ENCODE data around the gene GSK3B. TPM values are rescaled to one million over a fixed set of nuclear protein-coding genes. Genes with fewer than 3 reads are reported as not detected.

GSK3B gene
- polyA plus RNA-seq, 1 experiment = 43.4 TPM

GRCh38 chr3:120113128-120114116 is 19.2 kb upstream of the GSK3B start:
- DNase-seq (ENCODE audit: low read depth, low spot score) = peak; percentile 32
- Histone ChIP-seq H3K27ac (ENCODE audit: low read depth, low read length) (no peak overlapping the region), H3K27me3 (ENCODE audit: control insufficient read depth, insufficient read depth, low read length) (no peaks in the 10 kb centered on the region), H3K9me3 (ENCODE audit: control insufficient read depth, insufficient read depth, low read length) (no peaks in the 10 kb centered on the region), H3K4me3 (ENCODE audit: low read depth, low read length) (no peak overlapping the region)
- ChIA-PET CTCF (no interaction called here), POLR2A (interaction anchor here (0.6 to 2.6 kb wide), 2 partner anchors 18 to 94 kb away, joined by 7 to 10 read pairs; no protein-coding TSS in a partner anchor)
- TF ChIP-seq, protein P1, sequence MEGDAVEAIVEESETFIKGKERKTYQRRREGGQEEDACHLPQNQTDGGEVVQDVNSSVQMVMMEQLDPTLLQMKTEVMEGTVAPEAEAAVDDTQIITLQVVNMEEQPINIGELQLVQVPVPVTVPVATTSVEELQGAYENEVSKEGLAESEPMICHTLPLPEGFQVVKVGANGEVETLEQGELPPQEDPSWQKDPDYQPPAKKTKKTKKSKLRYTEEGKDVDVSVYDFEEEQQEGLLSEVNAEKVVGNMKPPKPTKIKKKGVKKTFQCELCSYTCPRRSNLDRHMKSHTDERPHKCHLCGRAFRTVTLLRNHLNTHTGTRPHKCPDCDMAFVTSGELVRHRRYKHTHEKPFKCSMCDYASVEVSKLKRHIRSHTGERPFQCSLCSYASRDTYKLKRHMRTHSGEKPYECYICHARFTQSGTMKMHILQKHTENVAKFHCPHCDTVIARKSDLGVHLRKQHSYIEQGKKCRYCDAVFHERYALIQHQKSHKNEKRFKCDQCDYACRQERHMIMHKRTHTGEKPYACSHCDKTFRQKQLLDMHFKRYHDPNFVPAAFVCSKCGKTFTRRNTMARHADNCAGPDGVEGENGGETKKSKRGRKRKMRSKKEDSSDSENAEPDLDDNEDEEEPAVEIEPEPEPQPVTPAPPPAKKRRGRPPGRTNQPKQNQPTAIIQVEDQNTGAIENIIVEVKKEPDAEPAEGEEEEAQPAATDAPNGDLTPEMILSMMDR (IDR thresholded peaks at IDR 0.05; ENCODE audit: low read depth, low read length) = no peak

GRCh38 chr3:120111898-120112297 is 17.7 kb upstream of the GSK3B start:
- DNase-seq (ENCODE audit: low read depth, low spot score) = no peak
- CTCF ChIA-PET = interaction anchor here (0.6 kb wide), 1 partner anchor 435 kb away, joined by 3 read pairs; the partner anchor contains the start of gene COX17
- POLR2A ChIA-PET = no interaction called here
- TF ChIP-seq, protein P1 (IDR thresholded peaks at IDR 0.05; ENCODE audit: low read depth, low read length) = no peak
- no peaks in the 10 kb centered on the region for H3K9me3 ChIP-seq (ENCODE audit: control insufficient read depth, insufficient read depth, low read length)
- H3K27me3 ChIP-seq (ENCODE audit: control insufficient read depth, insufficient read depth, low read length) = no peaks in the 10 kb centered on the region
- no peak overlapping the region for H3K4me3 ChIP-seq (ENCODE audit: low read depth, low read length)
- no peak overlapping the region for H3K27ac ChIP-seq (ENCODE audit: low read depth, low read length)

- H3K9me3 ChIP-seq (ENCODE audit: control insufficient read depth, insufficient read depth, low read length) = no peaks in the 10 kb centered on the region
- no peaks in the 10 kb centered on the region for H3K27me3 ChIP-seq (ENCODE audit: control insufficient read depth, insufficient read depth, low read length)
- no peak overlapping the region for H3K27ac ChIP-seq (ENCODE audit: low read depth, low read length)
- ChIA-PET POLR2A (no interaction called here), CTCF (no interaction called here)
- TF ChIP-seq, protein P1 (IDR thresholded peaks at IDR 0.05; ENCODE audit: low read depth, low read length) = no peak
- no peak for DNase-seq (ENCODE audit: low read depth, low spot score)
- no peak overlapping the region for H3K4me3 ChIP-seq (ENCODE audit: low read depth, low read length)
Measured at GRCh38 chr3:120103276-120103675, 9.0 kb upstream of the GSK3B start.

DNA sequence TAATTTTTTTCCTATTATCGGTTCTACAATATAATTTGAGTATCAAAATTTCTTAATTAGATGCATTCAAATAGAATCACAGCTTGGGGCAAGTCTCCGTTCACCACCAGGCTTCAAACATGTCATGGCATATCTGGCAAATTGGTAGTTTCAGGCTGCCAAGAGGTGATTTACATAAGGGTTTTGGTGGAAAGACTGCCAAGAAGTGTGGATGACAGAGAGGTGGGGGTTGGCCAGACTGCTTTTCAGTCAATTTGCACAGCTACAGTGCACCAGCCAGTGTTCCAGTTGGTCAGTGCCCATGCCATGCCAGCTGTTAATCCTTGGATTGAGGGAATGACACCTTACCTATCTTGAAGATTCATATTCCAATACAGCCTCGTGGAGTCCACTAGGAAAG is 8.4 kb upstream of the GSK3B start:
- TF ChIP-seq, protein P1 (IDR thresholded peaks at IDR 0.05; ENCODE audit: low read depth, low read length) = no peak
- Histone ChIP-seq H3K27ac (ENCODE audit: low read depth, low read length) (no peak overlapping the region), H3K9me3 (ENCODE audit: control insufficient read depth, insufficient read depth, low read length) (no peaks in the 10 kb centered on the region), H3K27me3 (ENCODE audit: control insufficient read depth, insufficient read depth, low read length) (no peaks in the 10 kb centered on the region), H3K4me3 (ENCODE audit: low read depth, low read length) (no peak overlapping the region)
- POLR2A ChIA-PET = no interaction called here
- CTCF ChIA-PET = no interaction called here
- DNase-seq (ENCODE audit: low read depth, low spot score) = no peak

DNA sequence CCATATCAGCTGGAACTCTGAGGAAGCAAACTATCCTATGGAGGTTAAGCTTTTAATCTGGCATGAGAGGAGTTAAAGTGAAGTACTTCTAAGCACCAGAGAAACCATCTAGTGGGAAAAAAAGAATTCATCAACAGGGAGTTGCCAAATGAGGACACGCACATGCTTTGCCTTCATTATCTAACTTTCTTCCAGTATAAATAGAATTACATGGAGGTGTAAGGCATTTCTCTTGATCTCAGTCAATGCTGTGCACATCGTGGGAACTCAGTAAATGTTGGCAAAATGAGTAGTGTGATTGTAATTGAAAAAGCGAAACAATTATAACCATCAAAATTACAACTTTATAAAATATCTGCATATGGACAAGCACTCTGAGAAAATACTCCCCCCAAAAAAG is 8.0 kb upstream of the GSK3B start:
- CTCF ChIA-PET = no interaction called here
- POLR2A ChIA-PET = no interaction called here
- Histone ChIP-seq H3K4me3 (ENCODE audit: low read depth, low read length) (no peak overlapping the region), H3K27me3 (ENCODE audit: control insufficient read depth, insufficient read depth, low read length) (no peaks in the 10 kb centered on the region), H3K9me3 (ENCODE audit: control insufficient read depth, insufficient read depth, low read length) (no peaks in the 10 kb centered on the region), H3K27ac (ENCODE audit: low read depth, low read length) (no peak overlapping the region)
- TF ChIP-seq, protein P1 (IDR thresholded peaks at IDR 0.05; ENCODE audit: low read depth, low read length) = no peak
- no peak for DNase-seq (ENCODE audit: low read depth, low spot score)

Measured in AG04450 (cell line).